ENCODE results near the gene LRRN2.

DNA sequence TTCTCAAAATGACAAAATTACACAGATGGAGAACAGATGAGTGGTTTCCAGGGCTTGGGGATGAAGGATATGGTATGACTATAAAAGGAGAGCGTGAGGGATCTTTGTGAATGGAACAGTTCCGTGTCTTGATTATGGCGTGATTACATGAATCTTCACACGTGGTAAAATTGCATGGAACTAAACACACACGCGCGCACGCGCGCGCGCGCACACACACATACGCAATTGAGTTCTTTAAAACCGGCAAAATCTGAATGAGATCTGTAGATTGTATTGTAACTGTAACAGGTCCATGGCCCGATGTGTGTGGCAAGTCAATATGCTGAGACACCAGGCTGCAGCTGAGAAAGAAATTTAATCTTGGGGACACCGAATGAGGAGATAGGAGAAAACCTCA, 11.1 kb upstream of the LRRN2 start:
- TF ChIP-seq POLR2A (IDR thresholded peaks at IDR 0.05) (no peak), CTCF (IDR thresholded peaks at IDR 0.05) (no peak)

All from gastroesophageal sphincter (tissue), 3 donors.